SW480 (cell line): ENCODE measurements around the gene BBIP1.

Source experiments
- DNase-seq: peaks from one replicate; pipeline ENCODE4 v3.0.0-alpha.2; 2016; ENCODE audit warnings: low spot score

Gene BBIP1

DNA sequence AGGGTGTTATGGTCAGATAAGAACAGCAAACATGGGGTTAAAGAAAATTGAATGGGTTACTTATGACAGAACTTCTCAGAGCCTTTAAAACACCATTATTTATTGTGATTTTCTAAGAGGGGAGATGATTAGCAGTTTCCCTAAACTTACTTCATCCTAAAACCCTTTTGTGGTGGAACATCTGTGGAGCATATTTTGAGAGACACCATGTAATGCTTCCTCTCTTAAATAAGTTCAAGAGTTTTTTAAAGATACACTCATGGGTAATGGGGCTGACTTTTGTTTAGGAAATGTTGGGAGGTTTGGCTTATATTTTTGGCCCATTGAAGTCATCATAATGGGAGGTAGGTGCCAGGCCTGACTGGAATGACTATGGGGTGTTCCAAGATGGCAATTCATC lies 55.6 kb downstream of the BBIP1 start:
- DNase-seq, result no peak

GRCh38 chr10:110862961-110863360 lies 56.0 kb downstream of the BBIP1 start:
- no peak for DNase-seq

GRCh38 chr10:110861930-110862649 lies 56.9 kb downstream of the BBIP1 start:
- DNase-seq, result no peak

- no peak for DNase-seq
Measured at GRCh38 chr10:110861476-110861875, 57.5 kb downstream of the BBIP1 start.

DNA sequence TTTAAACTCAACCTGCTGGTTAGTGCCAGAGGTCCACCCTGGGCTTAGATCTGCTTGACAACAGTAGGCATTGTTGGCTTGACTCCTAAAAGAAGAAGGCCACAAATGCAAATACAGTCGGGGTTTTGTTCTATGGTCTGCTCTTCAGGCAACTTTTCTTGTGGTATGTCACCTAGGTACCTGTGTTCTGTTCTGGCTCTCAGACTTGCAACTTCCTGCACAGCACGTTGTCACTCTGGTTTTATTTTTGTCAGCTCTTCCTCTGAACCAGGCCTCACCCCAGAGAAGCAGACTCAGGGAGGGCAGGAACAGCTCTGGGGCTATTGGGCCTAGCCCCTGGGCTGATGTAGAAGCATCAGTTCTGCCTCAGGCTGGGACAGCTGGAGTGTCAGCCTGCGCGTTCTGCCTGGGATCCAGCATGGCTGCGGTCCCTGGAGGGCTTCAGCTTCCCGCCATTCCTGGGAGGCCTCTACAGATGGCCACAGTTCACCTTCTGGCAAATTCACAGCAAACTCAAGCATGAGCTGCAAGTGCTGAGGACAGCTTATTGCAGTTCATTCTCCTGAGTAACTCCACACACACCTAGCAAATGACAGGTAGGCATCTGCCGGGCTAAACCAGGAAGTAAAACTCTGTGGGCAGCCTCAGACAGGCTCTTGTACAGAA lies 58.3 kb downstream of the BBIP1 start:
- no peak for DNase-seq

DNA sequence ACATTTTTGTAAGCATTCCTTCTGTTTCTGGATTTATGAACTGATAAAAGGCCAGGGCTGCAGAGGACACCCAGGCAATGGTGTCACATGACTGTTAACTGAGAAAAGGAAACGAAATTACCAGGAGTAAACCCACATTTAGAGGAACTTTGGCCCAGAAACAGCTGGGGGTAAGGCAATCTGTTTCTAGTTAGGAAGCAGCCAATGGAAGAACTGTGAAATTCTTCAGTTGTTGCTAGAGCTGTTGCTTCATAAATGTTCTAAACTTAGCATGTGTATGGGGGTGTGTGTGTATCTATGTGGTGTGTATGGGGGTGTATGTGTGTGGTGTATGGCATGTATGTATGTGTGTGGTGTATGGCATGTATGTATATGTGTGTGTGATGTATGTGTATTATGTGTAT lies 59.0 kb downstream of the BBIP1 start:
- no peak for DNase-seq

GRCh38 chr10:110859206-110859972 lies 59.6 kb downstream of the BBIP1 start:
- no peak for DNase-seq

- no peak for DNase-seq
Measured at GRCh38 chr10:110858297-110858934, 60.6 kb downstream of the BBIP1 start.

- DNase-seq, result no peak
Measured at GRCh38 chr10:110857265-110858171, 61.5 kb downstream of the BBIP1 start.

DNA sequence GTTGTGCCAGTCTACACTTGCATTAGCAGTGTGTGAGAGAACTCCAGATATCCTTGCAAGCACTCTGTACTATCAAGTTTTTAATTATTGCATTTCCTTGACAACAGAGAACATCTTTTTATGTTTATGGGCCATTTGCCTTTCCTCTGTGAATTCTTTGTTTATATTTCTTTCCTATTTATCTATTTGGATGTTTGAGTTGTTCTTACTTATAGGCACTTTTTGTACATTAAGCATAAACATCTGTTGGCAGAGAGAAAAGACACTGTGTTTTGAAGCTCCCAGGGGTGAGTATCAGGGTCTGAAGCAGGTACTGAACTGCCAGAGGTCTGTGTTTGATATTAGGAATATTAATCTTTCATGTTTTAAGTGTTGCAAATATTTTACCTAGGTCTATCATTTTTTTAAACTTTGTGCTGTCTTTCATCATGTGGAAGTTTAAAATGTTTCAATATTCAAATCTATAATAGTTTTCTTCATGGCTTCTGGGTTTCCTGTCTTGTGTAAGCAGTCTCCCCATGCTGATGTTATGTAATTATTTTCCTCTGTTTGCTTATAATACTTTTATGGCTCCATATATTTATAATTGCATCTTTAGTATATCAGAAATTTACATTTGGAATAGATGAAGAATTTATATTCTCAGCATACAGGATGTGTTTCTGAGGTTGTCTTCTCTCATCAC lies 64.9 kb downstream of the BBIP1 start:
- no peak for DNase-seq

- DNase-seq, result no peak
Measured at GRCh38 chr10:110852947-110853346, 66.0 kb downstream of the BBIP1 start.

GRCh38 chr10:110852255-110852896 lies 66.6 kb downstream of the BBIP1 start:
- DNase-seq, result peak; percentile 62

GRCh38 chr10:110851020-110851612 lies 67.9 kb downstream of the BBIP1 start:
- DNase-seq, result peak; percentile 48

- no peak for DNase-seq
Measured at GRCh38 chr10:110850099-110850498, 68.9 kb downstream of the BBIP1 start.
